ENCODE measurements around the gene TIPARP.

The TIPARP gene

DNA sequence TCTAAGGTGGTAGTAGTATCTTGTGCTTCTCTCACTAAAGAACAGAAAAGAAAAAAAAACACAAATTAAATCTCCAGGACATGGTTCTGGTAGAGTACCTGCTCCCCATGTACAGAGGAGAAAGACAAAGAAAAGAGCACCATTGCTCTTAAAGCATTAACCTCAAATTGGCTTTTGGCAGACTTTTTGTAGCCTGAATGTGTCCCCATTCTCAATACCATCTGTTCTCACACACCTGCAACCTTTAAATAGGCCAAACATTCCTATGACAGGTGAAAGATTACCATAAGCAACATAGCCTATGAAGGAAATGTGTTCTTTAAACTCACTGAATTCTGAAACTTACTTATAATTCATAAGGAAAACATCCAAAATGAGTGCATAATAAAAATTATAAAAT is 68.0 kb downstream of the TIPARP start:
- TF ChIP-seq FOXP2 (optimal IDR thresholded peaks at IDR 0.05; ENCODE audit: borderline replicate concordance, extremely low read depth, extremely low read length, insufficient read depth) (no peak), TAF1 (IDR thresholded peaks at IDR 0.05; ENCODE audit: borderline replicate concordance, insufficient read depth, low read length) (no peak)
- TF ChIP-seq, protein P1, sequence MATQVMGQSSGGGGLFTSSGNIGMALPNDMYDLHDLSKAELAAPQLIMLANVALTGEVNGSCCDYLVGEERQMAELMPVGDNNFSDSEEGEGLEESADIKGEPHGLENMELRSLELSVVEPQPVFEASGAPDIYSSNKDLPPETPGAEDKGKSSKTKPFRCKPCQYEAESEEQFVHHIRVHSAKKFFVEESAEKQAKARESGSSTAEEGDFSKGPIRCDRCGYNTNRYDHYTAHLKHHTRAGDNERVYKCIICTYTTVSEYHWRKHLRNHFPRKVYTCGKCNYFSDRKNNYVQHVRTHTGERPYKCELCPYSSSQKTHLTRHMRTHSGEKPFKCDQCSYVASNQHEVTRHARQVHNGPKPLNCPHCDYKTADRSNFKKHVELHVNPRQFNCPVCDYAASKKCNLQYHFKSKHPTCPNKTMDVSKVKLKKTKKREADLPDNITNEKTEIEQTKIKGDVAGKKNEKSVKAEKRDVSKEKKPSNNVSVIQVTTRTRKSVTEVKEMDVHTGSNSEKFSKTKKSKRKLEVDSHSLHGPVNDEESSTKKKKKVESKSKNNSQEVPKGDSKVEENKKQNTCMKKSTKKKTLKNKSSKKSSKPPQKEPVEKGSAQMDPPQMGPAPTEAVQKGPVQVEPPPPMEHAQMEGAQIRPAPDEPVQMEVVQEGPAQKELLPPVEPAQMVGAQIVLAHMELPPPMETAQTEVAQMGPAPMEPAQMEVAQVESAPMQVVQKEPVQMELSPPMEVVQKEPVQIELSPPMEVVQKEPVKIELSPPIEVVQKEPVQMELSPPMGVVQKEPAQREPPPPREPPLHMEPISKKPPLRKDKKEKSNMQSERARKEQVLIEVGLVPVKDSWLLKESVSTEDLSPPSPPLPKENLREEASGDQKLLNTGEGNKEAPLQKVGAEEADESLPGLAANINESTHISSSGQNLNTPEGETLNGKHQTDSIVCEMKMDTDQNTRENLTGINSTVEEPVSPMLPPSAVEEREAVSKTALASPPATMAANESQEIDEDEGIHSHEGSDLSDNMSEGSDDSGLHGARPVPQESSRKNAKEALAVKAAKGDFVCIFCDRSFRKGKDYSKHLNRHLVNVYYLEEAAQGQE (IDR thresholded peaks at IDR 0.05; ENCODE audit: insufficient read depth in 1 of 2, low read depth in 2 of 2, low read length in 2 of 2): no peak

DNA sequence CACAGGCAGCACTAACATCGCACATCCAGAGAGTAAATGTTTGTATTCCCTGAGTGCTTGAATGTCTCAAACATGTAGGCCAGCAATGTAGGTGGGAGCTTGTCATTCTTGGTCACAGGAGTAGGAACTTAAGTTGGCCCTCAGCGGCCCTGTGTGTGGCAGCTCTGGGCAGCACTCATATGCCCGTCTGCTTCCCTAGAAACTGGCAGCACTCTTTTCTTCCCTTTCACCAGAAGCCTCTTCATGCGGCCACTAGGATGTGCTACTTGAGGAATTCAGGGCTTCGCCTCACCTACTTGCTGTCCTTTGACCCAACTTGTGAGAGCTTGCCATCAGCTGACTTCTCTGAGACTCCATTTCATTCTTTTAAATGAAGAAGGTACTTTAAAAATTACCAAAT is 69.5 kb downstream of the TIPARP start:
- TF ChIP-seq, protein P1 (IDR thresholded peaks at IDR 0.05; ENCODE audit: insufficient read depth in 1 of 2, low read depth in 2 of 2, low read length in 2 of 2): no peak
- no peak for TF ChIP-seq POLR2AphosphoS5 (IDR thresholded peaks at IDR 0.05; ENCODE audit: low read depth, low read length)
- no peak for TF ChIP-seq TAF1 (IDR thresholded peaks at IDR 0.05; ENCODE audit: borderline replicate concordance, insufficient read depth, low read length)
- no peak for TF ChIP-seq FOXP2 (optimal IDR thresholded peaks at IDR 0.05; ENCODE audit: borderline replicate concordance, extremely low read depth, extremely low read length, insufficient read depth)
- no peak for TF ChIP-seq SIN3A (IDR thresholded peaks at IDR 0.05; ENCODE audit: borderline replicate concordance, insufficient read depth, low read length)

DNA sequence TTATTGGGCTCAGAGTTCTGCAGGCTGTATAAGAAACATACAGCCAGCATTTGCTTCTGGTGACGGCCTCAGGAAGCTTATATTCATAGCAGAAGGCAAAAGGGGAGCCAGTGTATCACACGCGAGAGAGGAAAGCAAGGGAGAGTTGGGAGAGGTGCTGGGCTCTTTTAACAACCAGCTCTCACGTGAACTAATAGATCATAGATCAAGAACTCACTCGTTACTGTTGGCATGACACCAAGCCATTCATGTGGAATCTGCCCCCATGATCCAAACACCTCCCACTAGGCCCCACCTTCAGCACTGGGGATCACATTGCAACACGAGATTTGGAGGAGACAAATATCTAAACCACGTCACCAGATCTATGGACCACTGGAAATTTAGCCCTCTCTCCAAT is 70.2 kb downstream of the TIPARP start:
- TF ChIP-seq TAF1 (IDR thresholded peaks at IDR 0.05; ENCODE audit: borderline replicate concordance, insufficient read depth, low read length) (no peak), FOXP2 (optimal IDR thresholded peaks at IDR 0.05; ENCODE audit: borderline replicate concordance, extremely low read depth, extremely low read length, insufficient read depth) (no peak), SIN3A (IDR thresholded peaks at IDR 0.05; ENCODE audit: borderline replicate concordance, insufficient read depth, low read length) (no peak), POLR2AphosphoS5 (IDR thresholded peaks at IDR 0.05; ENCODE audit: low read depth, low read length) (no peak)
- TF ChIP-seq, protein P1 (IDR thresholded peaks at IDR 0.05; ENCODE audit: insufficient read depth in 1 of 2, low read depth in 2 of 2, low read length in 2 of 2): no peak

DNA sequence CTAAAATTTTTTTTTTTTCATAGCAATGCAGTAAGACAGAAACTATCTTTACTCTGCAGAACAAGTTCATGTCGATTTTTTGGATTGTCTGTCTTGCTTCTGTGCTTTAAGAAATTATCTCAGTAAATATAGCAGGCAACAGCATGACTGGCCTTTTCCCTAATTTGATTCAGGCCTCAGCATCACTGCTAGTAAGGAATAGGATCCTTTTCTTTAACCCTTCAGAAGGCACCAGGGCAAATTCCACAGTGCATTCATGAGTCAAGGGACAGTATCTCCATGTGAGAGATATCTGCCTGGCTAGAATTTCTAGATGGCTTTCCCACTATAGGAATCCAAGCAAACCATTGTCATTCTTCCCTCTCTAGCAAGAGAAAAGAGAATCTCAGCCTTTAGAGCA is 71.4 kb downstream of the TIPARP start:
- no peak for TF ChIP-seq TAF1 (IDR thresholded peaks at IDR 0.05; ENCODE audit: borderline replicate concordance, insufficient read depth, low read length)
- no peak for TF ChIP-seq FOXP2 (optimal IDR thresholded peaks at IDR 0.05; ENCODE audit: borderline replicate concordance, extremely low read depth, extremely low read length, insufficient read depth)
- no peak for TF ChIP-seq POLR2AphosphoS5 (IDR thresholded peaks at IDR 0.05; ENCODE audit: low read depth, low read length)
- TF ChIP-seq SIN3A (IDR thresholded peaks at IDR 0.05; ENCODE audit: borderline replicate concordance, insufficient read depth, low read length): no peak
- TF ChIP-seq, protein P1 (IDR thresholded peaks at IDR 0.05; ENCODE audit: insufficient read depth in 1 of 2, low read depth in 2 of 2, low read length in 2 of 2): no peak

DNA sequence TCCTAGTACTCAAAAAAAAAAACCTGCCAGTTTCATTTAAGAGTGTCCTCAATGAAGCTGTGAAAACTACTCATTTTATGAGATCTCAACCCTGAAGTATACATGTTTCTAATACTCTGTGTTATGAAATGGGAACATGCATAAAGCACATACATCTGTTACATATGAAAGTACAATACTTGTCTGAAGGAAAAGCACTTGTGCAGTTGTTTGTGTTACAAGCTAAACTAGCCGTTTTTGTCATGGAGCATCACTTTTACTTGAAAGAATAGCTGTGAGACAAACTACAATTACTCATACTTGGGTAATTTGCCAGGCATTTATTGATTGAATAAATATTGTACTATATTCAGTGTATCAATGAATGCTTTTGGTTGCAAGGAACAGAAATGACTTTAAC is 72.7 kb downstream of the TIPARP start:
- TF ChIP-seq POLR2AphosphoS5 (IDR thresholded peaks at IDR 0.05; ENCODE audit: low read depth, low read length): no peak
- TF ChIP-seq, protein P1 (IDR thresholded peaks at IDR 0.05; ENCODE audit: insufficient read depth in 1 of 2, low read depth in 2 of 2, low read length in 2 of 2): no peak

All from PFSK-1 (cell line).